Keratinocyte (primary cell): Measurements from ENCODE around the gene EGFR.

Experiments
- CTCF ChIP-seq, 3 experiments: IDR thresholded peaks in 1 of 3; conservative IDR thresholded peaks in 1 of 3; optimal IDR thresholded peaks in 1 of 3; 2 replicates in 2 of 3; 3 replicates in 1 of 3; pipeline versions ENCODE3 to v1.5.1; 2011; ENCODE audit warnings: low read length in 3 of 3, mild to moderate bottlenecking in 3 of 3, moderate library complexity in 2 of 3, control low read depth in 1 of 3, inconsistent platforms in 1 of 3; ENCODE audit not compliant: insufficient read depth in 2 of 3; ENCODE audit errors: extremely low read depth in 1 of 3
- EZH2 ChIP-seq: IDR thresholded peaks from one replicate; pipeline ENCODE4 v1.6.1; 2012; ENCODE audit warnings: inconsistent platforms, mild to moderate bottlenecking, low read length, moderate library complexity

GRCh38 chr7:55031075-55031474, 12.3 kb downstream of the EGFR start:
- TF ChIP-seq CTCF (optimal IDR thresholded peaks at IDR 0.05 in 1 of 3, IDR thresholded peaks at IDR 0.05 in 1 of 3, conservative IDR thresholded peaks at IDR 0.05 in 1 of 3; ENCODE audit: extremely low read depth in 1 of 3, insufficient read depth in 2 of 3, low read length in 3 of 3) (no peak), EZH2 (no peak)
